RWPE2 (cell line): ENCODE measurements around the gene DENND5B.

Source experiments
- ATAC-seq: fragments of 200-7000 bp; cut with Tn5 transposase; 3 replicates; pipeline ENCODE4 v1.9.1; 2021; ENCODE audit warnings: low read depth
- DNase-seq: peaks from one replicate; pipeline ENCODE4 v3.0.0-alpha.2; 2020; ENCODE audit warnings: low spot score
- H3K27ac ChIP-seq: fragments of 450-650 bp; 2 replicates; pipeline ENCODE4 v1.5.1; 2017; ENCODE audit warnings: mild to moderate bottlenecking; ENCODE audit not compliant: poor library complexity, severe bottlenecking
- H3K27me3 ChIP-seq: fragments of 250-450 bp; sonication (Bioruptor Pico); 2 replicates; pipeline ENCODE4 v1.5.1; 2021; ENCODE audit warnings: mild to moderate bottlenecking, moderate library complexity; ENCODE audit not compliant: insufficient read depth, poor library complexity, severe bottlenecking
- H3K36me3 ChIP-seq: fragments of 250-450 bp; sonication (Bioruptor Pico); 2 replicates; pipeline ENCODE4 v1.5.1; 2020; ENCODE audit warnings: low read depth, mild to moderate bottlenecking, moderate library complexity
- H3K4me1 ChIP-seq: fragments of 250-450 bp; sonication (Bioruptor Pico); 2 replicates; pipeline ENCODE4 v1.5.1; 2021; ENCODE audit warnings: mild to moderate bottlenecking, moderate library complexity; ENCODE audit not compliant: insufficient read depth, poor library complexity, severe bottlenecking
- H3K4me3 ChIP-seq: fragments of 250-450 bp; sonication (Bioruptor Pico); 2 replicates; pipeline ENCODE4 v1.5.1; 2021; ENCODE audit warnings: mild to moderate bottlenecking, moderate library complexity; ENCODE audit not compliant: severe bottlenecking
- H3K9me3 ChIP-seq: fragments of 250-450 bp; sonication (Bioruptor Pico); 2 replicates; pipeline ENCODE4 v1.5.1; 2021; ENCODE audit warnings: mild to moderate bottlenecking, moderate library complexity; ENCODE audit not compliant: severe bottlenecking
- TF ChIP-seq, protein P1 (sequence below): fragments of 450-650 bp; IDR thresholded peaks from one replicate; pipeline ENCODE4 v1.5.1; 2017; ENCODE audit warnings: mild to moderate bottlenecking, moderate library complexity; ENCODE audit not compliant: poor library complexity, severe bottlenecking

DENND5B gene

DNA sequence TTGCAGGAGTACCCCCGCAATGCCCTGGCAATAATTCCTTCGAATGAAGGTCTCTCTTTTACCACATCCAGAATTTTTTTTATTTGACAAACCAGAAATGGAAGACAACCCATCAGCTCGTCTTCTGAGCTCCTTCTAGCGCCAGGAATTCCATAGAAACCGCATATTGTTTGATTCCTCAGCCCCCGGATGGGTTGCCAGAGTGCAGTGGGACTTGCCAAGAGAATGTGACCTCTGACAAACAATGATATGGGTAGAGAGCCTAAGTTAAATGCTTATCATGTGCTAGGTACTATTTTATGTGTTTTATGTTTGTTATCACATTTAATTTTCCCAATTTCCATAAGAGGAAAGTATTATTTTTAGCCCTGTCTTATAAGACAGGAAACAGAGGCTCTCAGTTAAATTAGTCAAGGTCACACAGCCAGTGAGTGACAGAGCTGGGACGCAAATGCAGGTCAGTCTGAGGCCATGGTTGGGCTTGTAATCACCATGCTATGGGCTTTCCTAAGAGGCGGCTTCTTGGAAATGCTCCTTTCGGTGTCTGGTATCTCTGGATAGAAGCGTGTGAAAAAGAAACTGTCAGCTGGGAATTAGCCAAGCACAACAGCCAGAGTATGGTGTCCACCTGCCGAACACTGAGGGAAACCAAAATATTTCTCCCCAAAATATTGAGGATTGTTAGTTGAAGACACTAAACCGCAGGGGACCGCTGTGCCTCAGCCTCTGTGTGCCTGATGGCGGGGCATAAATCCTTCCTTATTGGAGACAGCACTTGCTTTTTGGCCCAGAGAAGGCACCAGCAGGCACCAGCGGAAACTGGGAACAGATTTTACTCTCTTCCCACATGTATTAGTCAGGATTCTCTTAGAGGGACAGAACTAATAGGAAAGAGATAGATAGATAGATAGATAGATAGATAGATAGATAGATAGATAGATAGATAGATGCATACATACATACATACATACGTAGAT lies 39.1 kb upstream of the DENND5B start:
- DNase-seq: no peak
- Histone ChIP-seq H3K9me3 (no peaks in the 10 kb centered on the region), H3K36me3 (no peaks in the 10 kb centered on the region), H3K27ac (no peak overlapping the region), H3K4me3 (no peak overlapping the region), H3K27me3 (no peaks in the 10 kb centered on the region), H3K4me1 (no peaks in the 10 kb centered on the region)
- ATAC-seq: no peak
- TF ChIP-seq, protein P1, sequence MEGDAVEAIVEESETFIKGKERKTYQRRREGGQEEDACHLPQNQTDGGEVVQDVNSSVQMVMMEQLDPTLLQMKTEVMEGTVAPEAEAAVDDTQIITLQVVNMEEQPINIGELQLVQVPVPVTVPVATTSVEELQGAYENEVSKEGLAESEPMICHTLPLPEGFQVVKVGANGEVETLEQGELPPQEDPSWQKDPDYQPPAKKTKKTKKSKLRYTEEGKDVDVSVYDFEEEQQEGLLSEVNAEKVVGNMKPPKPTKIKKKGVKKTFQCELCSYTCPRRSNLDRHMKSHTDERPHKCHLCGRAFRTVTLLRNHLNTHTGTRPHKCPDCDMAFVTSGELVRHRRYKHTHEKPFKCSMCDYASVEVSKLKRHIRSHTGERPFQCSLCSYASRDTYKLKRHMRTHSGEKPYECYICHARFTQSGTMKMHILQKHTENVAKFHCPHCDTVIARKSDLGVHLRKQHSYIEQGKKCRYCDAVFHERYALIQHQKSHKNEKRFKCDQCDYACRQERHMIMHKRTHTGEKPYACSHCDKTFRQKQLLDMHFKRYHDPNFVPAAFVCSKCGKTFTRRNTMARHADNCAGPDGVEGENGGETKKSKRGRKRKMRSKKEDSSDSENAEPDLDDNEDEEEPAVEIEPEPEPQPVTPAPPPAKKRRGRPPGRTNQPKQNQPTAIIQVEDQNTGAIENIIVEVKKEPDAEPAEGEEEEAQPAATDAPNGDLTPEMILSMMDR: no peak

DNA sequence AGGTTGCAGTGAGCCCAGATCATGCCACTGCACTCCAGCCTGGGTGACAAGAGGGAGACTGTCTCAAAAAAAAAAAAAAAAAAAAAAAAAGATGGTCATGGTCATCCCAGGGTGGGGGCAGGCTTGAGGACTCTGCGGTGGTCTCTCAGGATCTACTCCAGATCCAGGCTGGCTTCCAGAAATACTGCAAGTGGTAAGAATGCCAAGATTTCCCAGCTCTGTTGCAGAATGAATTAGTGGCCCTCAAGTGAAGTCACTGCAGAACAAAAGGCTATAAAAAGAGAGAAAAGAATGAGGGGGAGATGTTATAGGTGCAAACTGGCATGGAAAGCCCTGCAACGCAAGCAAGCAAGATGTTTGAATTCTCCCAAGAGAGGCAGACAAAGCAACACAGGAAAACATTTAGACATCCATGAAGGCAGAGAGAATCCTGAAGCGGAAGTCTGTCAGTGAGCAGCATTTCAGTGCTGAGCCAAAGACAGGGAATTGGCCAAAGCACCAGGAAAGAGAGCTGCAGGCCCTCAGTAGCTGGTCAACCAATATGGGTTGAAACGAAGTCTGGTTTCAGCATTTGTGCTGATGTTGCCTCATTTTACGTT lies 36.6 kb upstream of the DENND5B start:
- H3K4me1 ChIP-seq: no peaks in the 10 kb centered on the region
- H3K27me3 ChIP-seq: no peaks in the 10 kb centered on the region
- ATAC-seq (no peak), DNase-seq (no peak)
- no peak overlapping the region for H3K4me3 ChIP-seq
- no peaks in the 10 kb centered on the region for H3K36me3 ChIP-seq
- no peaks in the 10 kb centered on the region for H3K9me3 ChIP-seq
- H3K27ac ChIP-seq: no peak overlapping the region
- TF ChIP-seq, protein P1: no peak

DNA sequence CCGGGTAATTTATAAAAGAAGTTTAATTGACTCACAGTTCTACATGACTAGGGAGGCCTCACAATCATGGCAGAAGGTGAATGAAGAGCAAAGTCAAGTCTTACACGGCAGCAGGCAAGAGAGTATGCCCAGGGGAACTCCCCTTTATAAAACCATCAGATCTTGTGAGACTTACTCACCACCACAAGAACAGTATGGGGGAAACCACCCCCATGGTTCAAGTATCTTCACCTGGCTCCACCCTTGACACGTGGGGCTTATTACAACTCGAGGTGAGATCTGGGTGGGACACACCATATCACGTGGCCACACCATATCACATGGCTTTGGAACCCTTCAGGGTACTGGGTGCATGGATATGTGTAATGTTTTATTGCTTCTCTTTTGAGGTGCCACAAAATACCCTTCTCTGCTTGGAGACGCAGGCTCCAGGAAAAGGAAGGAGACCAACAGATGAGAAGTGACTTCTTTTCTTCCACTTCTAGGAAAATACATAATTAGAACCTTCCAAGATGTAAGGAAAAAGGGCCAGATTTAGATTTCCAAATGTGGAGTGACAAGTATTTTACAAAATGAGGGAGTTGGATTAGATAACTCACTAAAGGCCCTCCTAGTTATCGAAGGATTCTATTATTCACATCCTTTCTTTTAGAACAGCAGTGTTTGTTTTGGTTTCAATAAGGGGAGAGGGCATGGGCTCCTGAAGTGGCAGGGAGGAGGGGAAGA lies 35.5 kb upstream of the DENND5B start:
- H3K27ac ChIP-seq: no peak overlapping the region
- no peak overlapping the region for H3K4me3 ChIP-seq
- ATAC-seq: no peak
- H3K27me3 ChIP-seq: no peaks in the 10 kb centered on the region
- TF ChIP-seq, protein P1: no peak
- DNase-seq: no peak
- no peaks in the 10 kb centered on the region for H3K36me3 ChIP-seq
- H3K9me3 ChIP-seq: no peaks in the 10 kb centered on the region
- no peaks in the 10 kb centered on the region for H3K4me1 ChIP-seq

DNA sequence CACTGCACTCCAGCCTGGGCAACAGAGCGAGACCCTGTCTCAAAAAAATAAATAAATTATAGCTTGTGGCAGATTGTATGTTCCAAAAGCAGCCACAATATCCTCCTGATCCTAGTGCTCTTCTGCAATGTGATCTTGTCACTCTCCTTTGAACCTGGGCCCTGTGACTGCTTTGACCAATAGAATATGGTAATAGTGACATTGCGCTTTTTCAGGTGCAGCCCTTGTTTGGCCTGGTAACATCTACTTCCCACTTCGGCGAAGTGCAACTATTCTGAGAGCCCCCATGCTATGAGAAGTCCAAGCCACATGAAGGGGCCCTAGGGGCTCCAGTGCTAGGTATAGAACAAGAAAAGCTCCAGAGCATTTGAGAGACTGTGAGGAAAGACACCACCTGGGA lies 31.1 kb upstream of the DENND5B start:
- no peaks in the 10 kb centered on the region for H3K36me3 ChIP-seq

More for the DNA sequence above, 31.1 kb upstream of the DENND5B start:
- Histone ChIP-seq H3K9me3 (no peaks in the 10 kb centered on the region), H3K27ac (no peak overlapping the region), H3K27me3 (no peaks in the 10 kb centered on the region), H3K4me1 (no peaks in the 10 kb centered on the region), H3K4me3 (no peak overlapping the region)
- no peak for DNase-seq
- TF ChIP-seq, protein P1: no peak
- no peak for ATAC-seq
